Pons (tissue), 1 donor: ENCODE results near the gene SEMA4G.

Experiments
- DNase-seq: peaks from one replicate; pipeline ENCODE4 v3.0.0-alpha.2; 2016; ENCODE audit warnings: low spot score

The SEMA4G gene

GRCh38 chr10:100988166-100988565 lies 18.9 kb downstream of the SEMA4G start:
- no peak for DNase-seq

GRCh38 chr10:100989088-100989487 lies 19.8 kb downstream of the SEMA4G start:
- DNase-seq = no peak

GRCh38 chr10:100993986-100994708 lies 24.8 kb downstream of the SEMA4G start:
- peak; percentile 89 for DNase-seq

- DNase-seq = no peak
These were observed 25.9 kb downstream of the SEMA4G start for GRCh38 chr10:100995181-100995580.

GRCh38 chr10:100996678-100997359 lies 27.5 kb downstream of the SEMA4G start:
- DNase-seq = no peak

- DNase-seq = peak; percentile 74
These were observed 28.3 kb downstream of the SEMA4G start for GRCh38 chr10:100997360-100998182.

GRCh38 chr10:100998183-100998990 lies 29.1 kb downstream of the SEMA4G start:
- DNase-seq = peak; percentile 97

GRCh38 chr10:100998991-100999741 lies 29.9 kb downstream of the SEMA4G start:
- peak; percentile 74 for DNase-seq

GRCh38 chr10:100999742-101000126 lies 30.4 kb downstream of the SEMA4G start, which contains the start of gene LZTS2:
LZTS2 (plus strand) TSS chr10:100999808; CDS start chr10:101002539, 2,731 bp downstream.
- DNase-seq = no peak

- DNase-seq = no peak
These were observed 31.0 kb downstream of the SEMA4G start for GRCh38 chr10:101000127-101000914.

DNA sequence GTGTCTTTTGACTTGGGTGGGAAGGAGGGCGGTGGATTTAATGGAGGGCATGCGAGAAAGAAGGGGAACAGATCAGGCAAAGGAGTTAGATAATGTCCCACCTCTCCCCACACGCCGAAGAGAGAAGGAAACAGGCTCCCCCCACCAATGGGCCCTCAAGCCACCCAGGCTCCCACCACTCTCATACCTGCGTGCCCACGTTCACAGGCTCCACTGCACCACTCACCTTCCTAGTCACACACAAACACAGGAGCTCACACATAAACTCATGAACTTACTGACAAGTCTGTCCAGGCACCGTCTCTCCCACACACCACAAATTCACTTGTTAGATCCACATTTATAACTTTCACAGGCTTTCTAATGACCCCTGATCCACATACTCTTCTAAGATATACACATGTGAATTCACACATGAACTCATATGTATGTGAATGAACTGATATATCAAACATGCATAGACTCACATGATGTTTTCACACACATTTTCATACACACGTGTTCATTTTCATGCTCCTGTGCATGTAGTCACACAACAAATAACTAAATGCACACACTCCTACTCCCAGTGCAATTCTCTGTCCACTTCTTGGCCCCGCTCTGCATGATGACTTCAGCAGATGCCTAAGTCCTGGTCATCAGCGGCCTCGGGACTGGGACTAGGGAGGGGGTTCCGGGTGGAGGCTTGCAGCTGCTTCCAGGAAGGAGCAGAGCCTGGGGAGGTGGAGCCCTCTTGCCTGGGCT lies 31.8 kb downstream of the SEMA4G start:
- DNase-seq = peak; percentile 91

DNA sequence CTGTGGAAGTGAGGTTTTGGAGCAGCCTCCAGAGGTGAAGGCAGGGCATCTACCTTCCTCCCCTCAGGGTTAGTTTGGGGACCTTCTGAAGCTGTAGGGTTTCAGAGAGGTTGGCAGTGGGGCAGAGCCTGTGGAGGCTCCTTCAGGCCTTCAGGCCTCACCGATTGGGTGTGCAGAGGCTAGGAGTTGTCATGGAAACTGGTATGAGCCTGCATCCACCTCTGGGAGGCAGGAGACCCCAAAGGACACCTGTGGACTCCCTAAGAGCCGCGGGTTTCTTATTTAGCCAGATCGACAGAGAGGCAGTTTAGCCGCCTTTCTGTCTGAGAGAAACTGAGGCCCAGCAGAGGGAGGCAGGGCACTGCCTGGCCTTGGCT lies 32.3 kb downstream of the SEMA4G start:
- no peak for DNase-seq

GRCh38 chr10:101002456-101002855 lies 33.2 kb downstream of the SEMA4G start:
- no peak for DNase-seq

DNA sequence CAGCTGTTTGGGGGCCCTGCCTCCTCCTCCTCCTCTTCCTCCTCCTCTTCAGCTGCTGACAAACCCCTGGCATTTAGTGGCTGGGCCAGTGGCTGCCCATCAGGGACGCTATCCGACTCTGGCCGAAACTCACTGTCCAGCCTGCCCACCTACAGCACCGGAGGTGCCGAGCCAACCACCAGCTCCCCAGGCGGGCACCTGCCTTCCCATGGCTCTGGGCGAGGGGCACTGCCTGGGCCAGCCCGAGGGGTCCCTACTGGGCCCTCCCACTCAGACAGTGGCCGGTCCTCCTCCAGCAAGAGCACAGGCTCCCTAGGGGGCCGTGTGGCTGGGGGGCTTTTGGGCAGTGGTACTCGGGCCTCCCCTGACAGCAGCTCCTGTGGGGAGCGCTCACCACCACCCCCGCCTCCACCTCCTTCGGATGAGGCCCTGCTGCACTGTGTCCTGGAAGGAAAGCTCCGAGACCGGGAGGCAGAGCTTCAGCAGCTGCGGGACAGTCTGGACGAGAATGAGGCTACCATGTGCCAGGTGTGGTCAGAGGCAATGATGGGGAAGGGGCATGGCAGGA lies 34.4 kb downstream of the SEMA4G start:
- DNase-seq = no peak

DNA sequence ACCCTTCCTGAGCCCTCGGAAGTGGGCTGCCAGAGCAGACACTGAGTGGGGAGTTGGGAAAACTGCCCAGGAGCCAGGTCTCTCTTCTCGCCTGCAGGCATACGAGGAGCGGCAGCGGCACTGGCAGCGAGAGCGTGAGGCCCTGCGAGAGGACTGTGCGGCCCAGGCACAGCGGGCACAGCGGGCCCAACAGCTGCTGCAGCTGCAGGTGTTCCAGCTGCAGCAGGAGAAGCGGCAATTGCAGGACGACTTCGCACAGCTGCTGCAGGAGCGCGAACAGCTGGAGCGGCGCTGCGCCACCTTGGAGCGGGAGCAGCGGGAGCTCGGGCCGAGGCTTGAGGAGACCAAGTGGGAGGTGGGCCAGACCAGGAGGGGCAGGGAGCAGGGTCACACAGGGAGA lies 36.1 kb downstream of the SEMA4G start:
- no peak for DNase-seq

- no peak for DNase-seq
These were observed 36.7 kb downstream of the SEMA4G start for GRCh38 chr10:101005869-101006567.

- DNase-seq = no peak
These were observed 37.3 kb downstream of the SEMA4G start for GRCh38 chr10:101006593-101007098.

DNA sequence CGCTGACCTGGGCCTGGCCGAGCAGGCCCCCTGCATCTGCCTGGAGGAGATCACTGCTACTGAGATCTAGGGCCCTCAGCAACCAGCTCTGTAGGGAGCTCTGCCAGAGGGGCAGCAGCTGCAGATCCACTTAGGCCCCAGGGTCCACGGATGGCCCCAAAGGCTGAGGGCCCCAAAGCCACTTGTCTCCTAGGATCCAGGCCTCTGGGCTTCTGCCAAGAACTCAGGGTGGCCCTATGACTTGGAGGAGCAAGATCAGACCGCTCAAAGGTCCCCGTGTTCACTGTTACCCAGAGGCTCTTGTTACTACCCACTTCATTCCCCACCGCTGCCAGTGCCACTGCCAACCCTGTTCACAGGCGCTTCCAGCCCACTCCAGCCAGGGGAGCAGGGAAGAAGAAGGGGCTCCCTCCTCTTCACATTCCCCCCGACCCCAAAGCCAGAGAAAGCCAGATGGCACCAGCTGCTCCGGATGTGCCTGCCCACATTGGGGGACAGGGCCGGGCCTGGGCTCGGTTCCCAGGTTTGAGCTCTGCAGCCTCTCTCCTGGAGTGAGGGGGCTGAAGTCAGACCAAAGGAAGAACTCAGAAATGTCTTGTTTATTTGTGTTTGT lies 37.9 kb downstream of the SEMA4G start:
- no peak for DNase-seq
